WERI-Rb-1 (cell line): ENCODE data around the gene DPF3.

Experiments used
- DNase-seq: peaks from one replicate; pipeline ENCODE4 v3.0.0-alpha.2; 2020
- H3K27ac ChIP-seq: fragments of 250-450 bp; sonication (Bioruptor Pico); 2 replicates; pipeline ENCODE4 v1.5.1; 2020; ENCODE audit warnings: mild to moderate bottlenecking, moderate library complexity
- H3K27me3 ChIP-seq: fragments of 250-450 bp; sonication (Bioruptor Pico); 2 replicates; pipeline ENCODE4 v1.5.1; 2021; ENCODE audit warnings: mild to moderate bottlenecking, low read depth, moderate library complexity; ENCODE audit not compliant: insufficient read depth, severe bottlenecking
- H3K36me3 ChIP-seq: fragments of 250-450 bp; sonication (Bioruptor Pico); 2 replicates; pipeline ENCODE4 v1.5.1; 2020; ENCODE audit warnings: mild to moderate bottlenecking, moderate library complexity
- H3K4me3 ChIP-seq: 2 replicates; pipeline ENCODE4 v1.5.1; 2011; ENCODE audit warnings: low read depth, mild to moderate bottlenecking, control low read depth, low read length
- H3K9me3 ChIP-seq: fragments of 250-450 bp; sonication (Bioruptor Pico); 2 replicates; pipeline ENCODE4 v1.5.1; 2021; ENCODE audit warnings: mild to moderate bottlenecking, moderate library complexity; ENCODE audit not compliant: severe bottlenecking
- TF ChIP-seq, protein P1 (sequence below): IDR thresholded peaks from 2 replicates; pipeline ENCODE4 v1.5.1; 2011; ENCODE audit warnings: low read depth, mild to moderate bottlenecking, control low read depth, inconsistent platforms, low read length

Gene DPF3

DNA sequence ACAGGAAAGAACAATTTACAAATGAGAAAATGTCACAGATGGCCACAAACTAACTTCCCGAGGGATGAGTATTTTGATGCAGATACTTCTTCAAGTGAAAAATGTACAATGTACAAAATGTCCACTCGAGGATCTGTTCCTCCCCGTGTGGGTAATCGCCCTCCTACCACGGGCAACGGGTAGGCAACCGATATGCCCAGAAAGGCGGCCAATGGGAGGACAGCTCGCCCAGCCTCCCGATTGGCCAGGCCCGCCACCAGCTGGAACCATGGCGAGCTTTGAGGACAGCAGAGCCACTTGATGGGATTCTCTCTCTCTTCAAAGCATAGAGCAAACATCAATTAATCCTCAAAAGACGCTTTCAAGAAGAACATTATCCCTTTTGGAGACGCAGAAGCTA lies 42.3 kb downstream of the DPF3 start:
- H3K27me3 ChIP-seq: no peaks in the 10 kb centered on the region
- H3K9me3 ChIP-seq: no peaks in the 10 kb centered on the region
- no peak overlapping the region for H3K4me3 ChIP-seq
- TF ChIP-seq, protein P1, sequence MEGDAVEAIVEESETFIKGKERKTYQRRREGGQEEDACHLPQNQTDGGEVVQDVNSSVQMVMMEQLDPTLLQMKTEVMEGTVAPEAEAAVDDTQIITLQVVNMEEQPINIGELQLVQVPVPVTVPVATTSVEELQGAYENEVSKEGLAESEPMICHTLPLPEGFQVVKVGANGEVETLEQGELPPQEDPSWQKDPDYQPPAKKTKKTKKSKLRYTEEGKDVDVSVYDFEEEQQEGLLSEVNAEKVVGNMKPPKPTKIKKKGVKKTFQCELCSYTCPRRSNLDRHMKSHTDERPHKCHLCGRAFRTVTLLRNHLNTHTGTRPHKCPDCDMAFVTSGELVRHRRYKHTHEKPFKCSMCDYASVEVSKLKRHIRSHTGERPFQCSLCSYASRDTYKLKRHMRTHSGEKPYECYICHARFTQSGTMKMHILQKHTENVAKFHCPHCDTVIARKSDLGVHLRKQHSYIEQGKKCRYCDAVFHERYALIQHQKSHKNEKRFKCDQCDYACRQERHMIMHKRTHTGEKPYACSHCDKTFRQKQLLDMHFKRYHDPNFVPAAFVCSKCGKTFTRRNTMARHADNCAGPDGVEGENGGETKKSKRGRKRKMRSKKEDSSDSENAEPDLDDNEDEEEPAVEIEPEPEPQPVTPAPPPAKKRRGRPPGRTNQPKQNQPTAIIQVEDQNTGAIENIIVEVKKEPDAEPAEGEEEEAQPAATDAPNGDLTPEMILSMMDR: no peak
- no peaks in the 10 kb centered on the region; the same call in 1 of the 2 replicates for H3K36me3 ChIP-seq
- no peak overlapping the region for H3K27ac ChIP-seq
- DNase-seq: no peak

DNA sequence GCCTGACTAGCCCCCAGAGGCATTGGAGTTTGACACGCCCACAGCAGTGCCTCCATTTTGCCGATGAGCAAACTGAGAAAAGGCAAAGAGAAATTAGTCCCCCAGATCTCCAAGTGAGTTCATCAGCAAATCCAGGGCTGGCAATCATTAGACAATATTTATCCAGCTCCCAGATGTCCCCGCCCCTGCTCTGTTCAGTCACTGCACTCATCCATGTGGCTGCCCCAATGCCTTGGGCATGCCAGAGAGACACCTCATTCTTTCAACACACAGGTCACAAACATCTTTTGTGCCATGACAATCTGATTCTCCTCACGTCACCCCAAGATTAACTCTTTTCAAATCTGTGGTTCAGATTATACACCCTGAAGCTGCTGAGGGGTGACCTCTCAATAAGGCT lies 43.5 kb downstream of the DPF3 start:
- TF ChIP-seq, protein P1: no peak
- no peaks in the 10 kb centered on the region; the same call in 1 of the 2 replicates for H3K36me3 ChIP-seq
- H3K27me3 ChIP-seq: no peaks in the 10 kb centered on the region
- H3K4me3 ChIP-seq: no peak overlapping the region
- H3K9me3 ChIP-seq: no peaks in the 10 kb centered on the region
- no peak for DNase-seq
- no peak overlapping the region for H3K27ac ChIP-seq

DNA sequence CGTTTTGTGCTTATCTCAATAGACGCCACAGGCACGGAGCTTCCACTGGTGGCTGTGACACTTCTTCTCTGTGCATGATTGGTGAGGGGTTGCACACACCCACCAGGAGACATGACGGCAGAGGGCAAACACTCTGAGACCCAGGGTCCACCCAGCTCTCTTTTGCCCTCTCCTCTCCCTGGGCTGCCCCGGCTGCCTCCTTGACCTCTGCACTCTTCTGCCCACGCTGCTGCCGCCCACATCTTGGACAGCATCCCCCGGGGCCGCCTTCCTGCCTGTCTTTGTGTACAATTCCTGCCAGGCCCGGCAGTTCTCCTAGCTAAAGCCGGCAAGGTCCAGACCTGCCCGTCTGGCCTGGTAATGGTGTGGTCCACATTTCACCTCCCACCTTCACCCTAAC lies 44.7 kb downstream of the DPF3 start:
- no peak overlapping the region for H3K27ac ChIP-seq

GRCh38 chr14:72847721-72848120 lies 46.2 kb downstream of the DPF3 start:
- Histone ChIP-seq H3K36me3 (no peaks in the 10 kb centered on the region), H3K27me3 (no peaks in the 10 kb centered on the region), H3K4me3 (no peak overlapping the region), H3K9me3 (no peaks in the 10 kb centered on the region), H3K27ac (no peak overlapping the region)
- TF ChIP-seq, protein P1: no peak
- DNase-seq: no peak

More for the DNA sequence above, 44.7 kb downstream of the DPF3 start:
- TF ChIP-seq, protein P1: no peak
- Histone ChIP-seq H3K36me3 (no peaks in the 10 kb centered on the region; the same call in 1 of the 2 replicates), H3K27me3 (no peaks in the 10 kb centered on the region), H3K9me3 (no peaks in the 10 kb centered on the region), H3K4me3 (no peak overlapping the region)
- DNase-seq: no peak

GRCh38 chr14:72845683-72846082 lies 48.2 kb downstream of the DPF3 start:
- Histone ChIP-seq H3K36me3 (no peaks in the 10 kb centered on the region), H3K9me3 (no peaks in the 10 kb centered on the region), H3K4me3 (no peak overlapping the region), H3K27ac (no peak overlapping the region), H3K27me3 (no peaks in the 10 kb centered on the region)
- DNase-seq: no peak
- TF ChIP-seq, protein P1: no peak

GRCh38 chr14:72845196-72845595 lies 48.7 kb downstream of the DPF3 start:
- Histone ChIP-seq H3K27me3 (no peaks in the 10 kb centered on the region), H3K9me3 (no peaks in the 10 kb centered on the region), H3K27ac (no peak overlapping the region), H3K36me3 (no peaks in the 10 kb centered on the region), H3K4me3 (no peak overlapping the region)
- no peak for DNase-seq
- TF ChIP-seq, protein P1: no peak
